Heart left ventricle (tissue), 13 donors: Measurements from ENCODE around the gene PRLH.

Experiments used
- CTCF ChIP-seq, 12 donors: fragments of 200-600 bp; sonication (generic) in 4 of 12; IDR thresholded peaks; one replicate each; pipeline versions ENCODE4 v1.5.0 to v1.8.0; 2018 to 2022; ENCODE audit warnings: antibody characterized with exemption in 12 of 12, mild to moderate bottlenecking in 5 of 12
- POLR2A ChIP-seq, 2 donors: fragments of 450-650 bp; IDR thresholded peaks; one replicate each; pipeline ENCODE4 v1.6.1; 2017; ENCODE audit warnings: antibody characterized with exemption in 2 of 2, mild to moderate bottlenecking in 2 of 2, moderate library complexity in 2 of 2
- donor health status: ischemic (EF 13 %, LVEDD 7.1; RV severe dilation, severe dysfunction).
- donor health status: DM: no; HTN: yes; CAD: no.
- donor health status: DM: no; HTN: no; CAD: no.
- donor health status: ischemic (EF 25% LVEDD 6.9; RV normal size, moderate dysfunction).
- donor health status: ischemic (EF 25% LVEDD 5.7; RV mildly dilated, moderate dysfunction).
- donor health status: ischemic (EF 35%, LVEDD 5.7; RV mildly dilated, moderate dysfunction).
- donor health status: nonischemic (EF 11% LVEDD 7.7; RV severe dilation, severe dysfunction).
- donor health status: DM: yes; HTN: yes; CAD: no.
- donor health status: PGD.
- donor health status: ischemic (EF 29% LVEDD 5.4; RV normal size, mild dysfunction).
- donor health status: nonischemic (EF 23%, LVEDD 6.1; RV moderate dilation, normal function).

- no peak for TF ChIP-seq CTCF (IDR thresholded peaks at IDR 0.05)
- no peak for TF ChIP-seq POLR2A (IDR thresholded peaks at IDR 0.05)
These were observed 32.3 kb downstream of the PRLH start for GRCh38 chr2:237598468-237599208.
